HG02588 (cell line): ENCODE data around the gene PRSS22.
"Not testable (repeated sequence)": the region's sequence is repeated elsewhere in the genome, so short reads cannot be mapped to it uniquely, and the experiment has no call there.

Experiments
- ATAC-seq: cut with Tn5 transposase; IDR thresholded peaks from one replicate; pipeline ENCODE4 v1.9.1; 2021; ENCODE audit warnings: mild to moderate bottlenecking, moderate library complexity; ENCODE audit not compliant: unreplicated experiment

Gene PRSS22

DNA sequence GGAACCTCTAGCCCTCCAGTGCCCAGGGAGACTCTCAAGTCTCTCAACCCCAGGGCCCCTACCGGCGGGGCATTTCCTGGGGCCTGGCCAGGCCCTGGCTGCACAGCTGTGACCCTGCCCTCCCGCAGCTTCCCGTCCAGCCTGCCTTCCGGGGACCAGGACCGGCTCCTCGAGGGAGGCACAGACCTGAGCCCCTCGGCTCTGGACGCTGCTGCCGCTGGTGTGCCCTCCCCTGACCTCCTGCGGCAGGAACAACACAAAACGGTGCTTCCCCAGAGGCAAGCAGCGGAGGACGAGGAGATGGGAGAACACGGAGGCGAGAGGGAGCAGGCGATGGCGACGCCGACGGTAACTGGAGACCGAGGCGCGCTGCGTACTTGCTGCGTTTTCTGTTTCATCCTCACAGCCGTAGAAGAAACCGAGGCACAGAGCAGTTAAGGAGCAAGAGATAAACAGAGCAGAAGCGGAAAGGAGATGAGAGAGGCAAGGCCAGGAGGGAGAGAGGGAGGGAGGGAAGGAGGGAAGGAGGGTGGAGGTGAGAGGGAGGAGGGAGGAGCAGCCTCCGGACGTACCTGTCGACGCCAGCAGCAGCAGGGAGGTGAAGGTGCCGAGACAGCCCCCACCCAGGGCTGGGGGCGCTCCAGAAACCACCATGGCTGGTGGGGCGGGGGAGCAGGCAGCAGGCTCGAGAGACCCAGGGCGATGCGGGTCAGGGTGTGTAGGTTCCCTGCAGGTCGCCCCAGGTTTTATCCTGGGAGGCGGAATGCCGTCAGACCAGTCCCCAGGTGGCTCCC lies at the start of gene PRSS22:
PRSS22 (minus strand) TSS at position 720 of the 794 bp plus-strand sequence; CDS start at position 654, 66 bp downstream.
- no peak for ATAC-seq

DNA sequence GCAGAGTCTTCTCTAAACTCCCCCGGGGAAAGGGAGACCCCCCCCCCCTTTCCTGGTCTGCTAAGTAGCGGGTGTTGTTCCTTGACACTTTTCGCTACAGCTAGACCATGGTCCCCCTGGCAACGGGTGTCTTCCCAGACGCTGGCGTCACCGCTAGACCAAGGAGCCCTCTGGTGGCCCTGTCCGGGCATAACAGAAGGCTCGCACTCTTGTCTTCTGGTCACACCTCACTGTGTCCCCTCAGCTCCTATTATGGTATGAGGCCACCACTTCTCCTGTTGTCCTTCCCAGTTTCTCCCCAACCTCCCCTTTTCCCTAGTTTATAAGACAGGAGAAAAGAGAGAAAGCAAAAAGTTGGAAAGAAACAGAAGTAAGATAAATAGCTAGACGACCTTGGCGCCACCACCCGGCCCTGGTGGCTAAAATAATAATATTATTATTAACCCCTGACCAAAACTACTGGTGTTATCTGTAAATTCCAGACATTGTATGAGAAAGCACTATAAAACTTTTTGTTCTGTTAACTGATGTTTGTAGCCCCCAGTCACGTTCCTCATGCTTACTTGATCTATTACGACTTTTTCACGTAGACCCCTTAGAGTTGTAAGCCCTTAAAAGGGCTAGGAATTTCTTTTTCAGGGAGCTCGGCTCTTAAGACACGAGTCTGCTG lies 49.2 kb upstream of the PRSS22 start:
- ATAC-seq, result not testable (repeated sequence)

DNA sequence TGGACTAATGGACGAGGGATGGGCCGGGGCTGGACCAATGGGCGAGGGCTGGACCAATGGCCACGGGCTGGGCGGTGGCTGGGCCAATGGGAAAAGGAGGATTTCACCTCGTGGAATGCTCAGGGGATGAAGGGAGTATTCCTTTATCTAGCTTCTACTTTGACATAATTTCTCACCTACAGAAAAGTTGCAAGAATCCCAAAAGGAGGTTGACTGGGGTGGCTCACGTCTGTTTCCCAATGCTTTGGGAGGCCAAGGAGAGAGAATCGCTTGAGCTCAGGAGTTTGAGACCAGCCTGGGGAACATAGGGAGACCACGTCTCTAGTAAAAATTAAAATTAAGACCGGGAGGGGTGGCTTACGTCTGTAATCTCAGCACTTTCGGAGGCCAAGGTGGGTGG lies 48.0 kb upstream of the PRSS22 start:
- ATAC-seq, result no peak

GRCh38 chr16:2905241-2905987 lies 47.4 kb upstream of the PRSS22 start:
- peak; percentile 60 for ATAC-seq

DNA sequence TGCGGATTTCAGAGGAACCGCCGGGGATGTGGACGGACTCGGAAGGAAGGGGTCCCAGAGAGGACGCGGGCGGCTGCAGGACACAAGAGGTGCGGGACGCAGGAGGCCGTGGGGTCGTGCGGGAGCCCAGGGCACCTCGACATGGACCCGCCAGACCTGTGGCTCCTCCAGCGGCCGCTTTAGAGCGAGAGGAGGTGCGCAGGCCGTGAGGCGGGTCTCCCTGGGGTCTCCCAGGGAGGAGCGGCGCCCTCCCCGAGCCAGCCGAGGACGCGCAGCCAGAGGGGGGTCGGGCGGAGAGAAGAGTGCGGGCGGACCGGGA lies 46.9 kb upstream of the PRSS22 start:
- ATAC-seq, result peak; percentile 20

- no peak for ATAC-seq
Measured at GRCh38 chr16:2904100-2904921, 46.3 kb upstream of the PRSS22 start.

GRCh38 chr16:2902337-2903130 lies 44.6 kb upstream of the PRSS22 start:
- ATAC-seq, result no peak

DNA sequence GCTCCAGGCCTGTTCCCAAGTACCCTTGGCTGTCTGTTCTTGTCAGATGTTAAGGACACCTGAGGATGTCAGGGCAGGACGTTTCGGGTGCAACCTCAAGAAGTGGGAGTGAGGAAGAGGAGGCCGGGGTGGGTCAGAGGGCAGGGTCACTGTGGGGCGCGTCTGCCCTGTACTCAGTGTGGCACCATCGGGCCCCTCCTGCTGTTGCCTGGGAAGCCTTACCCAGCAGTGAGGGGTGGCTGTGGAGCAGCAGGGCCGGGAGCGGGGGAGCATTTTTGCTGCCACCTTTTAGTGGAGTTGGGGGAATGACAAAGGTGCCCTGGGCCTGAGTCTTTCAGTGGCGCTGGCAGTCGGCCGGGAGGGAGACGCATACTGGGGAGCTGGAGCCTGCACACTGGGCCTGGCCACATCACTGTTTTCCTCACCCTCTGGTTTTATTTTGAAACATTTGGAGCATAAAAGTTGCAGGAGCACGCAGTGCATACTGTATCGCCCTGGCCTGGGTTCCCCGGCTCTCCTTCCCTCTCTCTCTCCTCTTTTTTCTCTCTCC lies 42.6 kb upstream of the PRSS22 start:
- ATAC-seq, result no peak

DNA sequence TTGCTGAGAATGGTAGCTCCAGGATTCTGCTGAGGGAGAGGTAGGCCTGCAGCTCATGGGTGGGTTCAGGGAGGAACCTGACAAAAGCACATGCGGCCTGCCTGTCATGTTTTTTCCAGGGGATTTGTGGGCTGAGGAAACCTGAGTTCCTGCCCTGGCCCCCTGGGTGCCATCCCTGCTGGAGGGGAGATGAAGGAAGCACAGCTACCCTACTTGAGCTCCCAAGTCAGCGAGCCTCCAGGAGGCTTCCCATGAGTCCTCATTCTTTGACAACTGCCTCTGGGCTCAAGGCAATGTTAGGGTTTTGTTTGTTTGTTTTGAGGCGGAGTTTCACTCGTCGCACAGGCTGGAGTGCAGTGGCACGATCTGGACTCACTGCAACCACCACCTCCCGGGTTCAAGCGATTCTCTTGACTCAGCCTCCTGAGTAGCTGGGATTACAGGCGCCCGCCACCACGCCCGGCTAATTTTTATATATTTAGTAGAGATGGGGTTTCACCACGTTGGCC lies 41.6 kb upstream of the PRSS22 start:
- no peak for ATAC-seq

- no peak for ATAC-seq
Measured at GRCh38 chr16:2898831-2899563, 41.0 kb upstream of the PRSS22 start.

DNA sequence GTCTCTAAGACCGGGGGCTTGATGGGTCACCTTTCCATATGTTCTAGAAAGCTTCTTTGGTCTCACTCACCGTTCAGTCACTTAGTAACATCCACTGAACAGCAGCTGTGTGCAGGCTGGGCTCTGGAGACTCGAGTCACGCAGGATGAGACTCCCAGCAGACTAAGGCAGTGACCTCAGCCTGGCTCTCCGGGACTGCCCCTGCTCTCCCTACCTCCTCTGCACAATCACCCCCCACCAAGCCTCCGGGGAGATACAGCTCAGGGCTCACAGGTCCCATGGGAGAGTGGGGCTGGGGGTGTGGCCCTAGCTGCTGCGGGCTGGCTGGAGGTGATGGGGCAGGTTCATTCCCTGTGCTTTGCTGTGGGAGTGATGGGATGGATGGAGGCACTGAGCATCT lies 39.1 kb upstream of the PRSS22 start:
- no peak for ATAC-seq

DNA sequence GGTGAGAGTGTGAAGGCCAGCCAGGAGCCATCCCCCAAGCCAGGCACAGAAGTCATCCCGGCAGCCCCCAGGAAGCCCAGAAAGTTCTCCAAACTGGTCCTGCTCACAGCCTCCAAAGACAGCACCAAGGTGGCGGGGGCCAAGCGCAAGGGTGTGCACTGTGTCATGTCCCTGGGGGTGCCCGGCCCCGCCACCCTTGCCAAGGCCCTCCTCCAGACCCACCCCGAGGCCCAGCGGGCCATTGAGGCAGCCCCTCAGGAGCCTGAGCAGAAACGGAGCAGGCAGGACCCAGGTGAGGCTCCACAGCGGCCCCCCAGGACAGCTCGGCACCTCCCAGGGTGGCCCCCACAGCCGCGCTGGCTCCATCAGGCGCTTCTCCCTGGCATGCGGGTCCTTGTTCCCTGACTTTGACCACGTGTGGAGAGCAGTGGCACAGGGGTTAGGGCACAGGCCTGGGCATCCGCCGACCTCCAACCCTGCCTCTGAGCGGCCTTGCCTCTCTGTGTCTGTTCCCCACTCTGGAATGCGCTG lies 38.6 kb upstream of the PRSS22 start:
- ATAC-seq, result no peak

- no peak for ATAC-seq
Measured at GRCh38 chr16:2895813-2896212, 37.8 kb upstream of the PRSS22 start.

DNA sequence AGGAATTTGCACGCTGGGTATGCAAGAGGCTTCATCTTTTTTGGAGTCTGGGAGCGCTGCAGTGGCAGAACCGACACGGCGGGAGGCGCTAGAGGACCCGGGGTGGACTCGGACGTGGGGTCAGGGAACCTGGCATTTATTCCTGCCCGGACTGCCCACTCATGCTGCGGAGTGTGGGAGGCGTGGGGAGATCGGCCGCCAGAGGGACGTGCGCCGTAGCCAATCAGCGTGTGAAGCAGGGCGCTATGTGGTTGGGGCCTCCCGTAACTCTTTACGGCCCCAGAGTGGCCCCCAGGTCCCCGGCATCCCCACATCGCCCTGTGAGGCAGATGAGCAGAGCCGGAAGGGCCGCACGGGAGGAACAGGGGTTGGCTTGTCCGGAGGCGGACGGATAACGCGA lies 36.3 kb upstream of the PRSS22 start:
- ATAC-seq, result no peak

DNA sequence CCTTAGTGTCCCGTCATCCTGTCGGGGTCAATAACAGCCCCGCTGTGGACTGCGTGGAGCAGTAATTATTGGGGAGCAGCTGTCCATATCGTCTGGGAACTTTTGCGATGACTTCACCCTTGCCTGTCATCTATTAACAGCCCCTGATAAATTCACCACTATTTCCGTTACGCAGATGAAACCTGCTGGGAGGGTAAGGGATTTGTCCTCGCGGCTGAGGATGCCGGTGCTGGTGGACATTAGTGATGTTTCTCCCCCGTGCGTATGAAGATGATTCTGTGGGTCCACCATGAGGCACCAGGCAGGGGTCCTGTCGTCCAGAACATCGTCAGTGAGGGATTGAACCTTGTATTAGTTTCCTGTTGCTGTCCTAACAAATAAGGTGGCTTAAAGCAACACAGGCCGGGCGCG lies 26.1 kb upstream of the PRSS22 start:
- ATAC-seq, result no peak

- ATAC-seq, result peak; percentile 3
Measured at GRCh38 chr16:2883458-2883908, 25.5 kb upstream of the PRSS22 start.

DNA sequence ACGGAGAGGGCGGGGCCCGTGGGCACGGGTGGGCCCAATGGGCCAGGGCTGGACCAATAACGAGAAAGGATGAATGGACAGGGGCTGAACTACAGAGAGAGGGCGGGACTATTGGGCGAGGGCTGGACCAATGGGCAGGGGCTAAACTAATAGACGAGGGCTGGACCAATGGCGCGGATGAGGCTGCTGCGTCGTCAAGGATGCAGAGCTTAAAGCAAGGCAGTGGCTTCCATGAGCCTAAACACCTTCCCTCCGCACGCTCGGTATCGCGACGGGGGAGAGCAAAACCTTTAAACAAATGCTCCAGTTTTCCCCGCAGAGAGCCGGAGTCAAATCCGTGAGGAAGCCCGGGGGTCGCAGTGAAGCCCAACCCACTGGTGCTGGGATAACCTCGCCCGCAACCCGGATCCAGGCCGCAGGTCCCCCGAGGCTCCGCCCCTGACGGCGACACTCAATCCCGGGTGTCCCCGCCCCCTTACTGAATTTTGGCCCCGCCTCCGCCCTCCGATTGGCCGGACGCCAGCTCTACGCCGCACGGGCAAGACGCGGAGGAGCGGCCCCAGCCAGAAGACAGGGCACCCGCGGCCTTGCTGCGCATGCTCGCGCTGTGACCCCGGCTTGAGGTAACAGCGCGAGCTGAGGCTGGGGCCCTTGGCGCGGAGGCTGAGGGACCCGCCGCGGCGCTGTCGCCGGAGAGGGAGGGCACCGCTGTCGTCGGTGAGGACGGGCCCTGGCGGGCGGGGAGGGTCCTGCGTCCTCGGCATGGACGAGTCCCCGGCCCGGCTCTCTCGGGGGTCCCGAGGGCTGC lies 24.9 kb upstream of the PRSS22 start, which contains the start of gene FLYWCH2:
FLYWCH2 (plus strand) TSS at position 566 of the 808 bp plus-strand sequence. CDS start 13,235 bp downstream, outside the sequence.
- peak; percentile 86 for ATAC-seq
